Endothelial cell of umbilical vein (primary cell): ENCODE results near the gene JAM2. TPM values are rescaled to one million over a fixed set of nuclear protein-coding genes. Genes with fewer than 3 reads are reported as not detected.

Source experiments
- BruUV-seq: library from RNA; stranded (reverse); fragments of 400-500 nt; replicated peaks from 2 replicates; lab custom pipeline; 2021; lab: Mats Ljungman, UMichigan
- CTCF ChIA-PET: fragments of 300-600, 350-600 bp; sonication (Branson Sonifier 250); formaldehyde crosslinking; loops from one replicate; lab custom pipeline; 2021; ENCODE audit warnings: antibody characterized with exemption, inconsistent platforms; lab: Charles Lee
- POLR2A ChIA-PET: fragments of 300-600, 350-600 bp; sonication (Branson Sonifier 250); formaldehyde crosslinking; loops from one replicate; lab custom pipeline; 2021; ENCODE audit warnings: antibody characterized with exemption, inconsistent platforms; lab: Charles Lee
- DNase-seq: peaks from one replicate; pipeline ENCODE4 v3.0.0-alpha.2; 2011; ENCODE audit warnings: low read depth, low spot score
- FAIRE-seq: peaks from 2 replicates; lab custom pipeline; 2011; peaks lifted over from hg19 to GRCh38; lab: Jason Lieb, UNC
- H2AFZ ChIP-seq: 2 replicates; pipeline ENCODE4 v1.6.0; 2012; ENCODE audit warnings: low read depth, low read length, control low read depth, inconsistent platforms
- H3K27ac ChIP-seq: 2 replicates; pipeline ENCODE4 v1.5.1; 2011; ENCODE audit warnings: low read depth, mild to moderate bottlenecking, control low read depth, low read length, moderate library complexity; ENCODE audit not compliant: insufficient read depth
- H3K27me3 ChIP-seq, 2 experiments: 2 replicates each; pipeline versions ENCODE4 v1.6.0 to v1.6.1; 2011; ENCODE audit warnings: low read length in 2 of 2, mixed read lengths in 1 of 2; ENCODE audit not compliant: control insufficient read depth in 2 of 2, insufficient read depth in 2 of 2
- H3K36me3 ChIP-seq, 2 experiments: 2 replicates in 1 of 2; 3 replicates in 1 of 2; pipeline ENCODE4 v1.5.1; 2011; ENCODE audit warnings: low read length in 2 of 2, mild to moderate bottlenecking in 1 of 2, moderate library complexity in 1 of 2; ENCODE audit not compliant: control insufficient read depth in 2 of 2, insufficient read depth in 2 of 2; ENCODE audit errors: extremely low read depth in 1 of 2
- H3K4me1 ChIP-seq: 3 replicates; pipeline ENCODE4 v1.5.1; 2011; ENCODE audit warnings: mild to moderate bottlenecking, low read length; ENCODE audit not compliant: control insufficient read depth, insufficient read depth; ENCODE audit errors: extremely low read depth
- H3K4me2 ChIP-seq: 2 replicates; pipeline ENCODE4 v1.6.1; 2011; ENCODE audit warnings: low read length, control low read depth, mixed read lengths; ENCODE audit not compliant: insufficient read depth
- H3K4me3 ChIP-seq, 3 experiments: fragments of 200-600 bp in 1 of 3; sonication (generic), shearing (Covaris generic) in 1 of 3; replicated peaks in 1 of 3; 2 replicates each; pipeline ENCODE4 v1.5.1; 2011 to 2016; ENCODE audit warnings: control low read depth in 3 of 3, low read length in 3 of 3, mild to moderate bottlenecking in 2 of 3, inconsistent platforms in 1 of 3, low read depth in 1 of 3, moderate library complexity in 1 of 3; ENCODE audit not compliant: insufficient read depth in 1 of 3
- H3K79me2 ChIP-seq: 2 replicates; pipeline ENCODE4 v1.6.0; 2012; ENCODE audit warnings: low read length, inconsistent platforms; ENCODE audit not compliant: control insufficient read depth, insufficient read depth
- H3K9ac ChIP-seq: replicated peaks from 2 replicates; pipeline ENCODE3; 2011; ENCODE audit warnings: low read length, control low read depth; ENCODE audit not compliant: insufficient read depth; ENCODE audit errors: extremely low read depth
- H3K9me1 ChIP-seq: replicated peaks from 3 replicates; pipeline ENCODE4 v1.6.0; 2011; ENCODE audit warnings: mild to moderate bottlenecking, low read length; ENCODE audit not compliant: control insufficient read depth, insufficient read depth; ENCODE audit errors: extremely low read depth
- H3K9me3 ChIP-seq: replicated peaks from 2 replicates; pipeline ENCODE4 v1.5.1; 2012; ENCODE audit warnings: low read length, inconsistent platforms; ENCODE audit not compliant: control insufficient read depth, insufficient read depth
- H4K20me1 ChIP-seq: replicated peaks from 2 replicates; pipeline ENCODE3; 2011; ENCODE audit warnings: mild to moderate bottlenecking, low read length; ENCODE audit not compliant: control insufficient read depth, insufficient read depth; ENCODE audit errors: extremely low read depth
- CTCF ChIP-seq, 2 donors: IDR thresholded peaks; 1 replicate in 1 of 2; 2 replicates in 1 of 2; pipeline ENCODE4 v1.5.1; 2011; ENCODE audit warnings: low read length in 2 of 2, mild to moderate bottlenecking in 2 of 2, moderate library complexity in 2 of 2, control low read depth in 1 of 2, inconsistent platforms in 1 of 2, low read depth in 1 of 2; ENCODE audit not compliant: insufficient read depth in 1 of 2; ENCODE audit errors: extremely low read depth in 1 of 2
- EZH2 ChIP-seq: IDR thresholded peaks from 2 replicates; pipeline ENCODE4 v1.6.1; 2012; ENCODE audit warnings: borderline replicate concordance, low read depth, mild to moderate bottlenecking, moderate library complexity, low read length, inconsistent platforms; ENCODE audit not compliant: severe bottlenecking
- FOS ChIP-seq: IDR thresholded peaks from 2 replicates; pipeline ENCODE4 v1.6.1; 2011; ENCODE audit warnings: mild to moderate bottlenecking, low read length, moderate library complexity, borderline replicate concordance; ENCODE audit not compliant: insufficient read depth
- GATA2 ChIP-seq: IDR thresholded peaks from 2 replicates; pipeline ENCODE4 v1.7.0; 2011; ENCODE audit warnings: low read depth, mild to moderate bottlenecking, moderate library complexity, mixed read lengths, low read length; ENCODE audit not compliant: insufficient read length, insufficient read depth
- JUN ChIP-seq: IDR thresholded peaks from 2 replicates; pipeline ENCODE4 v1.6.1; 2011; ENCODE audit warnings: borderline replicate concordance, low read depth; ENCODE audit not compliant: insufficient read length, insufficient read depth
- MAX ChIP-seq: IDR thresholded peaks from 2 replicates; pipeline ENCODE4 v1.6.1; 2011; ENCODE audit not compliant: insufficient read depth, insufficient read length
- MYC ChIP-seq: IDR thresholded peaks from one replicate; pipeline ENCODE4 v1.6.1; 2011; ENCODE audit warnings: mild to moderate bottlenecking, low read depth, low read length
- POLR2A ChIP-seq: IDR thresholded peaks from 2 replicates; pipeline ENCODE4 v1.6.1; 2012; ENCODE audit warnings: low read depth, mild to moderate bottlenecking, control low read depth, low read length
- POLR2AphosphoS5 ChIP-seq: IDR thresholded peaks from 2 replicates; pipeline ENCODE4 v1.6.1; 2012; ENCODE audit warnings: low read depth, mild to moderate bottlenecking, control low read depth, low read length, moderate library complexity; ENCODE audit not compliant: insufficient read depth
- dilution Hi-C: fragments of 300-500 bp; cut with MboI; formaldehyde crosslinking; loops from one replicate; pipeline ENCODE4 v1.15.0; 2019; ENCODE audit warnings: low sequenced_read_pairs; ENCODE audit not compliant: extremely low pct_ligation_motif_present
- intact Hi-C: fragments of 100-400 bp; cut with micrococcal nuclease; formaldehyde crosslinking; loops from one replicate; pipeline ENCODE4 v1.10.0; 2022
- polyA plus RNA-seq, 4 experiments: library from polyadenylated mRNA; depleted of rRNA in 3 of 4; stranded (reverse) in 3 of 4; unstranded in 1 of 4; fragments of >200 nt; gene quantifications; 2 replicates each; pipeline versions ENCODE4 v1.2.1 to v1.2.3, GENCODE V29; 2011 to 2012; ENCODE audit warnings: missing spikeins in 1 of 4
- total RNA-seq: library from RNA; stranded (reverse); gene quantifications from 2 replicates; pipeline ENCODE4 v1.2.3, GENCODE V29; 2021

Gene JAM2
- total and polyA plus RNA-seq, 2 donors (not counting 3 experiments of a cell fraction or from before 2014, with no cell fraction given): 0.14 to 0.20 TPM

- H4K20me1 ChIP-seq: no peaks in the 10 kb centered on the region
- TF ChIP-seq MAX (no peak), GATA2 (no peak), POLR2AphosphoS5 (no peak), POLR2A (no peak), FOS (no peak), CTCF (IDR thresholded peaks at IDR 0.05; ENCODE audit: extremely low read depth in 1 of 2, insufficient read depth in 1 of 2, low read depth in 1 of 2, low read length in 2 of 2) (no peak), MYC (no peak), EZH2 (no peak), JUN (no peak)
- no peaks in the 10 kb centered on the region for H3K9me3 ChIP-seq
- H3K4me1 ChIP-seq: no peaks in the 10 kb centered on the region
- DNase-seq: no peak
- ChIA-PET CTCF (no interaction called here), POLR2A (no interaction called here)
- no TSS peak for BruUV-seq
- no peaks in the 10 kb centered on the region for H3K9me1 ChIP-seq
- FAIRE-seq: no peak
- no peaks in the 10 kb centered on the region for H3K79me2 ChIP-seq
- H3K27ac ChIP-seq: no peak overlapping the region
- no peak overlapping the region for H3K4me2 ChIP-seq
- H3K27me3 ChIP-seq: peaks cover 2 to 5% of the 10 kb centered on the region in 2 experiments
- H3K4me3 ChIP-seq: no peak overlapping the region
- no peak overlapping the region for H3K9ac ChIP-seq
- H3K36me3 ChIP-seq: no peaks in the 10 kb centered on the region
- no peak overlapping the region for H2AFZ ChIP-seq
- intact Hi-C loops: no loop called here
- dilution Hi-C loops: no loop called here
Observed at GRCh38 chr21:25647647-25648046, 8.6 kb downstream of the JAM2 start.
